Measurements from ENCODE around the gene HADHB. TPM values are rescaled to one million over a fixed set of nuclear protein-coding genes. Genes with fewer than 3 reads are reported as not detected.

HADHB gene
- total and polyA plus RNA-seq, 2 of the 13 experiments (the other 11 are each of a cell fraction or from before 2014, with no cell fraction given), result 112 to 238 TPM

- TF ChIP-seq TIGD3 (CRISPR knock-in tag; IDR thresholded peaks at IDR 0.05; ENCODE audit: borderline replicate concordance), result 0 out of 2 replicates have a peak, but pooled peaks have one; percentile 13
- TF ChIP-seq, protein P1, sequence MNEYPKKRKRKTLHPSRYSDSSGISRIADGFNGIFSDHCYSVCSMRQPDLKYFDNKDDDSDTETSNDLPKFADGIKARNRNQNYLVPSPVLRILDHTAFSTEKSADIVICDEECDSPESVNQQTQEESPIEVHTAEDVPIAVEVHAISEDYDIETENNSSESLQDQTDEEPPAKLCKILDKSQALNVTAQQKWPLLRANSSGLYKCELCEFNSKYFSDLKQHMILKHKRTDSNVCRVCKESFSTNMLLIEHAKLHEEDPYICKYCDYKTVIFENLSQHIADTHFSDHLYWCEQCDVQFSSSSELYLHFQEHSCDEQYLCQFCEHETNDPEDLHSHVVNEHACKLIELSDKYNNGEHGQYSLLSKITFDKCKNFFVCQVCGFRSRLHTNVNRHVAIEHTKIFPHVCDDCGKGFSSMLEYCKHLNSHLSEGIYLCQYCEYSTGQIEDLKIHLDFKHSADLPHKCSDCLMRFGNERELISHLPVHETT (CRISPR knock-in tag; conservative IDR thresholded peaks at IDR 0.05), result no peak
- TF ChIP-seq RERE (CRISPR knock-in tag; IDR thresholded peaks at IDR 0.05; ENCODE audit: low read depth), result no peak
- no peak for TF ChIP-seq ZNF703 (CRISPR knock-in tag; IDR thresholded peaks at IDR 0.05; ENCODE audit: borderline replicate concordance)
- TF ChIP-seq KDM3A (CRISPR knock-in tag; IDR thresholded peaks at IDR 0.05; ENCODE audit: low read depth), result no peak
- no peak for TF ChIP-seq SP2 (CRISPR knock-in tag; IDR thresholded peaks at IDR 0.05)
- TF ChIP-seq ATAD3A (CRISPR knock-in tag; IDR thresholded peaks at IDR 0.05), result no peak
- no peak for TF ChIP-seq GABPB1 (CRISPR knock-in tag; IDR thresholded peaks at IDR 0.05)
- TF ChIP-seq ZNF484 (CRISPR knock-in tag; IDR thresholded peaks at IDR 0.05; ENCODE audit: borderline replicate concordance, low read depth), result no peak
- no peak for TF ChIP-seq SNAPC2 (CRISPR knock-in tag; IDR thresholded peaks at IDR 0.05)
- TF ChIP-seq, protein P2, sequence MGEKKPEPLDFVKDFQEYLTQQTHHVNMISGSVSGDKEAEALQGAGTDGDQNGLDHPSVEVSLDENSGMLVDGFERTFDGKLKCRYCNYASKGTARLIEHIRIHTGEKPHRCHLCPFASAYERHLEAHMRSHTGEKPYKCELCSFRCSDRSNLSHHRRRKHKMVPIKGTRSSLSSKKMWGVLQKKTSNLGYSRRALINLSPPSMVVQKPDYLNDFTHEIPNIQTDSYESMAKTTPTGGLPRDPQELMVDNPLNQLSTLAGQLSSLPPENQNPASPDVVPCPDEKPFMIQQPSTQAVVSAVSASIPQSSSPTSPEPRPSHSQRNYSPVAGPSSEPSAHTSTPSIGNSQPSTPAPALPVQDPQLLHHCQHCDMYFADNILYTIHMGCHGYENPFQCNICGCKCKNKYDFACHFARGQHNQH (CRISPR knock-in tag; IDR thresholded peaks at IDR 0.05), result no peak
Observed at GRCh38 chr2:26245231-26245732, 543 bp downstream of the HADHB start (continued).
